NCI-H460 (cell line): Measurements from ENCODE around the gene SLC39A11. TPM values are rescaled to one million over a fixed set of nuclear protein-coding genes. Genes with fewer than 3 reads are reported as not detected.
"Not testable (repeated sequence)": the region's sequence is repeated elsewhere in the genome, so short reads cannot be mapped to it uniquely, and the experiment has no call there.

Experiments used
- DNase-seq: peaks from one replicate; pipeline ENCODE4 v3.0.0-alpha.2; 2016; ENCODE audit warnings: low read depth; ENCODE audit errors: extremely low read depth
- total RNA-seq: library from RNA; depleted of rRNA; stranded (reverse); fragments of >200 nt; shearing (Covaris generic); gene quantifications from 2 replicates; pipeline ENCODE4 v1.2.3, GENCODE V29; 2014

The SLC39A11 gene
- total RNA-seq, 1 experiment from 2014 or later, result 14.5 TPM

GRCh38 chr17:72928454-72929136 is 163.9 kb downstream of the SLC39A11 start:
- no peak for DNase-seq

- DNase-seq, result no peak
Measured at GRCh38 chr17:72927760-72928159, 164.7 kb downstream of the SLC39A11 start.

- no peak for DNase-seq
Measured at GRCh38 chr17:72927146-72927545, 165.3 kb downstream of the SLC39A11 start.

- no peak for DNase-seq
Measured at GRCh38 chr17:72926171-72926570, 166.3 kb downstream of the SLC39A11 start.

- no peak for DNase-seq
Measured at GRCh38 chr17:72924196-72924595, 168.3 kb downstream of the SLC39A11 start.

- no peak for DNase-seq
Measured at GRCh38 chr17:72922219-72922618, 170.3 kb downstream of the SLC39A11 start.

- DNase-seq, result no peak
Measured at GRCh38 chr17:72921347-72922054, 171.0 kb downstream of the SLC39A11 start.

- no peak for DNase-seq
Measured at GRCh38 chr17:72920513-72920912, 172.0 kb downstream of the SLC39A11 start.

- DNase-seq, result no peak
Measured at GRCh38 chr17:72916991-72917390, 175.5 kb downstream of the SLC39A11 start.

- DNase-seq, result no peak
Measured at GRCh38 chr17:72915625-72916081, 176.8 kb downstream of the SLC39A11 start.

- DNase-seq, result no peak
Measured at GRCh38 chr17:72913142-72913682, 179.3 kb downstream of the SLC39A11 start.

- no peak for DNase-seq
Measured at GRCh38 chr17:72906306-72906705, 186.2 kb downstream of the SLC39A11 start.

- no peak for DNase-seq
Measured at GRCh38 chr17:72903522-72903921, 189.0 kb downstream of the SLC39A11 start.

GRCh38 chr17:72901657-72902056 is 190.8 kb downstream of the SLC39A11 start:
- no peak for DNase-seq

GRCh38 chr17:72901083-72901482 is 191.4 kb downstream of the SLC39A11 start:
- DNase-seq, result no peak

GRCh38 chr17:72900654-72900971 is 191.9 kb downstream of the SLC39A11 start:
- no peak for DNase-seq

GRCh38 chr17:72898725-72899124 is 193.8 kb downstream of the SLC39A11 start:
- DNase-seq, result no peak

GRCh38 chr17:72896288-72896687 is 196.2 kb downstream of the SLC39A11 start:
- DNase-seq, result not testable (repeated sequence)

GRCh38 chr17:72891627-72892026 is 200.9 kb downstream of the SLC39A11 start:
- no peak for DNase-seq

- no peak for DNase-seq
Measured at GRCh38 chr17:72890711-72891110, 201.8 kb downstream of the SLC39A11 start.

- no peak for DNase-seq
Measured at GRCh38 chr17:72887917-72888316, 204.6 kb downstream of the SLC39A11 start.

- DNase-seq, result no peak
Measured at GRCh38 chr17:72887322-72887721, 205.2 kb downstream of the SLC39A11 start.
